Measurements from ENCODE around the gene USP5.
A peak's percentile ranks its signal among the peaks of the same experiment; 100 is the strongest.

USP5 gene

GRCh38 chr12:6909421-6910145 is 57.6 kb downstream of the USP5 start:
- H3K36me3 ChIP-seq = peaks cover 1% of the 10 kb centered on the region; the same call in 1 of the 2 replicates
- no peak overlapping the region for H3K4me3 ChIP-seq (ENCODE audit: low read depth, low read length)
- TF ChIP-seq CTCF (IDR thresholded peaks at IDR 0.05; ENCODE audit: low read depth, low read length) = no peak
- H3K27me3 ChIP-seq (ENCODE audit: insufficient read depth, low read depth, severe bottlenecking) = no peaks in the 10 kb centered on the region
- H3K9me3 ChIP-seq (ENCODE audit: severe bottlenecking) = no peaks in the 10 kb centered on the region
- no peak overlapping the region for H3K27ac ChIP-seq
- DNase-seq = no peak

- Histone ChIP-seq H3K9me3 (ENCODE audit: severe bottlenecking) (no peaks in the 10 kb centered on the region), H3K4me3 (ENCODE audit: low read depth, low read length) (no peak overlapping the region), H3K27me3 (ENCODE audit: insufficient read depth, low read depth, severe bottlenecking) (no peaks in the 10 kb centered on the region), H3K27ac (no peak overlapping the region), H3K36me3 (peaks cover 26% of the 10 kb centered on the region)
- DNase-seq = no peak
- TF ChIP-seq CTCF (IDR thresholded peaks at IDR 0.05; ENCODE audit: low read depth, low read length) = no peak
Measured at GRCh38 chr12:6912164-6912935, 60.4 kb downstream of the USP5 start.

GRCh38 chr12:6914246-6914946 is 62.4 kb downstream of the USP5 start, which contains the start of gene ENO2:
Gene ENO2, plus strand, starts transcription at chr12:6914580. Its CDS starts 1,253 bp downstream, at chr12:6915833.
- TF ChIP-seq CTCF (IDR thresholded peaks at IDR 0.05; ENCODE audit: low read depth, low read length) = no peak
- Histone ChIP-seq H3K27ac (peak within 1 kb of the TSS; percentile 89), H3K27me3 (ENCODE audit: insufficient read depth, low read depth, severe bottlenecking) (no peaks in the 10 kb centered on the region), H3K9me3 (ENCODE audit: severe bottlenecking) (no peaks in the 10 kb centered on the region), H3K4me3 (ENCODE audit: low read depth, low read length) (peak within 1 kb of the TSS; percentile 78), H3K36me3 (peaks cover 45% of the 10 kb centered on the region)
- peak; percentile 75 for DNase-seq

GRCh38 chr12:6914947-6915788 is 63.2 kb downstream of the USP5 start:
- no peak for TF ChIP-seq CTCF (IDR thresholded peaks at IDR 0.05; ENCODE audit: low read depth, low read length)
- Histone ChIP-seq H3K4me3 (ENCODE audit: low read depth, low read length) (peak overlapping the region; percentile 78), H3K27ac (peak overlapping the region; percentile 89), H3K27me3 (ENCODE audit: insufficient read depth, low read depth, severe bottlenecking) (no peaks in the 10 kb centered on the region), H3K36me3 (peaks cover 51% of the 10 kb centered on the region), H3K9me3 (ENCODE audit: severe bottlenecking) (no peaks in the 10 kb centered on the region)
- DNase-seq = peak; percentile 96

GRCh38 chr12:6915789-6916285 is 63.9 kb downstream of the USP5 start:
- peak overlapping the region; percentile 76 for H3K27ac ChIP-seq
- H3K9me3 ChIP-seq (ENCODE audit: severe bottlenecking) = no peaks in the 10 kb centered on the region
- peak overlapping the region; percentile 78 for H3K4me3 ChIP-seq (ENCODE audit: low read depth, low read length)
- H3K27me3 ChIP-seq (ENCODE audit: insufficient read depth, low read depth, severe bottlenecking) = no peaks in the 10 kb centered on the region
- no peak for DNase-seq
- H3K36me3 ChIP-seq = peaks cover 57% of the 10 kb centered on the region
- TF ChIP-seq CTCF (IDR thresholded peaks at IDR 0.05; ENCODE audit: low read depth, low read length) = no peak
